HK-2 (cell line): ENCODE data around the gene FUT6.

Experiments used
- DNase-seq: peaks from one replicate; pipeline ENCODE4 v3.0.0-alpha.2; 2018; ENCODE audit not compliant: unreplicated experiment

FUT6 gene

GRCh38 chr19:5827891-5828660 lies 11.4 kb downstream of the FUT6 start:
- DNase-seq: peak; percentile 98

GRCh38 chr19:5827342-5827890 lies 12.1 kb downstream of the FUT6 start:
- DNase-seq: no peak

GRCh38 chr19:5826531-5827341 lies 12.8 kb downstream of the FUT6 start:
- DNase-seq: no peak

- no peak for DNase-seq
These were observed 14.3 kb downstream of the FUT6 start for GRCh38 chr19:5825178-5825577.

GRCh38 chr19:5824751-5825150 lies 14.8 kb downstream of the FUT6 start:
- no peak for DNase-seq

- DNase-seq: no peak
These were observed 15.8 kb downstream of the FUT6 start for GRCh38 chr19:5823579-5824281.

- DNase-seq: no peak
These were observed 17.2 kb downstream of the FUT6 start for GRCh38 chr19:5822181-5822844.

- DNase-seq: no peak
These were observed 17.9 kb downstream of the FUT6 start for GRCh38 chr19:5821521-5822180.

GRCh38 chr19:5820785-5821184 lies 18.7 kb downstream of the FUT6 start:
- DNase-seq: no peak

GRCh38 chr19:5818594-5818993 lies 20.9 kb downstream of the FUT6 start:
- no peak for DNase-seq

- no peak for DNase-seq
These were observed 22.3 kb downstream of the FUT6 start for GRCh38 chr19:5817218-5817617.

GRCh38 chr19:5814852-5815246 lies 24.7 kb downstream of the FUT6 start:
- no peak for DNase-seq

- no peak for DNase-seq
These were observed 25.2 kb downstream of the FUT6 start for GRCh38 chr19:5814123-5814851.

GRCh38 chr19:5811117-5811516 lies 28.4 kb downstream of the FUT6 start:
- no peak for DNase-seq

GRCh38 chr19:5809469-5809868 lies 30.0 kb downstream of the FUT6 start:
- DNase-seq: no peak

- DNase-seq: no peak
These were observed 30.4 kb downstream of the FUT6 start for GRCh38 chr19:5809053-5809452.

GRCh38 chr19:5808120-5808816 lies 31.2 kb downstream of the FUT6 start:
- no peak for DNase-seq

- no peak for DNase-seq
These were observed 32.6 kb downstream of the FUT6 start for GRCh38 chr19:5806905-5807304.

GRCh38 chr19:5806133-5806489 lies 33.4 kb downstream of the FUT6 start:
- DNase-seq: no peak
